H1 (cell line): ENCODE data around the gene RABEP2. TPM values are rescaled to one million over a fixed set of nuclear protein-coding genes. Genes with fewer than 3 reads are reported as not detected.

Experiments
- CTCF ChIA-PET: fragments of 300-600 bp; sonication (Branson Sonifier 250); formaldehyde crosslinking; loops from one replicate; lab custom pipeline; 2021; ENCODE audit not compliant: partially characterized antibody; lab: Charles Lee
- POLR2A ChIA-PET: fragments of 300-600 bp; sonication (Branson Sonifier 250); formaldehyde crosslinking; loops from one replicate; lab custom pipeline; 2021; ENCODE audit warnings: inconsistent platforms; ENCODE audit not compliant: partially characterized antibody; lab: Charles Lee
- DNase-seq, 2 experiments: peaks; one replicate each; pipeline versions ENCODE4 v3.0.0 to v3.0.0-alpha.2; 2010 to 2022; ENCODE audit warnings: low spot score in 2 of 2, low read depth in 1 of 2, mixed read lengths in 1 of 2
- FAIRE-seq: peaks from 2 replicates; lab custom pipeline; 2011; peaks lifted over from hg19 to GRCh38; lab: Jason Lieb, UNC
- H2AFZ ChIP-seq: 2 replicates; pipeline ENCODE4 v1.8.1; 2012; ENCODE audit warnings: low read length, inconsistent platforms
- H2AK5ac ChIP-seq: 2 replicates; pipeline ENCODE4 v1.6.1; 2013; ENCODE audit warnings: low read depth, low read length
- H2BK120ac ChIP-seq: replicated peaks from 2 replicates; pipeline ENCODE3; 2013; ENCODE audit warnings: low read depth, low read length, inconsistent platforms
- H2BK12ac ChIP-seq: 2 replicates; pipeline ENCODE4 v1.6.1; 2013; ENCODE audit warnings: low read depth, low read length
- H2BK15ac ChIP-seq: 2 replicates; pipeline ENCODE4 v1.6.1; 2013; ENCODE audit warnings: low read length
- H2BK20ac ChIP-seq: 2 replicates; pipeline ENCODE4 v1.6.1; 2013; ENCODE audit warnings: low read length
- H2BK5ac ChIP-seq: 2 replicates; pipeline ENCODE4 v1.6.1; 2013; ENCODE audit warnings: low read depth, low read length
- H3K14ac ChIP-seq: 2 replicates; pipeline ENCODE4 v1.6.1; 2013; ENCODE audit warnings: inconsistent platforms; ENCODE audit not compliant: insufficient read length
- H3K18ac ChIP-seq: 2 replicates; pipeline ENCODE4 v1.6.1; 2013; ENCODE audit warnings: low read length; ENCODE audit errors: extremely low read depth
- H3K23ac ChIP-seq: 2 replicates; pipeline ENCODE4 v1.6.1; 2013; ENCODE audit warnings: inconsistent platforms; ENCODE audit not compliant: insufficient read length
- H3K23me2 ChIP-seq: 2 replicates; pipeline ENCODE4 v1.6.1; 2013; ENCODE audit warnings: low read depth, low read length
- H3K27ac ChIP-seq: 2 replicates; pipeline ENCODE4 v1.6.1; 2011; ENCODE audit warnings: low read depth, low read length, inconsistent platforms
- H3K27me3 ChIP-seq, 4 experiments: replicated peaks in 1 of 4; 1 replicate in 1 of 4; 2 replicates in 3 of 4; pipeline versions ENCODE4 v1.6.1 to v1.8.1; 2011 to 2013; ENCODE audit warnings: low read length in 3 of 4, mild to moderate bottlenecking in 3 of 4, inconsistent platforms in 2 of 4, mixed read lengths in 2 of 4, moderate library complexity in 1 of 4; ENCODE audit not compliant: control insufficient read depth in 3 of 4, insufficient read depth in 3 of 4; ENCODE audit errors: extremely low read depth in 1 of 4
- H3K36me3 ChIP-seq, 4 experiments: 2 replicates each; pipeline versions ENCODE4 v1.6.1 to v1.8.1; 2011 to 2013; ENCODE audit warnings: mild to moderate bottlenecking in 4 of 4, low read length in 3 of 4, moderate library complexity in 2 of 4, control low read depth in 1 of 4, inconsistent platforms in 1 of 4; ENCODE audit not compliant: insufficient read depth in 4 of 4, control insufficient read depth in 2 of 4
- H3K4ac ChIP-seq: replicated peaks from 2 replicates; pipeline ENCODE3; 2013; ENCODE audit warnings: low read length, low read depth, mixed read lengths, inconsistent platforms; ENCODE audit not compliant: insufficient read length
- H3K4me1 ChIP-seq, 4 experiments: replicated peaks in 1 of 4; 1 replicate in 1 of 4; 2 replicates in 3 of 4; pipeline versions ENCODE4 v1.6.1 to v1.8.1; 2011 to 2013; ENCODE audit warnings: low read length in 3 of 4, inconsistent platforms in 2 of 4, mixed read lengths in 1 of 4; ENCODE audit not compliant: insufficient read depth in 4 of 4, control insufficient read depth in 3 of 4
- H3K4me2 ChIP-seq, 2 experiments: 2 replicates each; pipeline versions ENCODE4 v1.6.1 to v1.8.1; 2011 to 2013; ENCODE audit warnings: low read depth in 2 of 2, low read length in 2 of 2, control low read depth in 1 of 2, inconsistent platforms in 1 of 2, mild to moderate bottlenecking in 1 of 2; ENCODE audit not compliant: insufficient read depth in 1 of 2
- H3K4me3 ChIP-seq, 4 experiments: fragments of 200-600, 300-600 bp in 1 of 4; sonication (generic), shearing (Covaris generic), sonication (Bioruptor Twin) in 1 of 4; 2 replicates each; pipeline versions ENCODE4 v1.5.1 to v1.8.1; 2011 to 2016; ENCODE audit warnings: low read length in 4 of 4, low read depth in 3 of 4, control low read depth in 2 of 4, inconsistent platforms in 2 of 4, mild to moderate bottlenecking in 2 of 4, mixed read lengths in 1 of 4, moderate library complexity in 1 of 4; ENCODE audit not compliant: insufficient read depth in 2 of 4; ENCODE audit errors: extremely low read depth in 1 of 4
- H3K56ac ChIP-seq: replicated peaks from 2 replicates; pipeline ENCODE3; 2013; ENCODE audit warnings: low read depth, mild to moderate bottlenecking, mixed read lengths, low read length, inconsistent platforms; ENCODE audit not compliant: insufficient read length
- H3K79me1 ChIP-seq: 2 replicates; pipeline ENCODE4 v1.6.1; 2013; ENCODE audit warnings: low read depth, low read length, control low read depth
- H3K79me2 ChIP-seq, 2 experiments: 2 replicates each; pipeline versions ENCODE4 v1.6.1 to v1.8.1; 2012 to 2013; ENCODE audit warnings: low read length in 2 of 2, mild to moderate bottlenecking in 2 of 2, inconsistent platforms in 1 of 2; ENCODE audit not compliant: insufficient read depth in 2 of 2, control insufficient read depth in 1 of 2
- H3K9ac ChIP-seq, 4 experiments: replicated peaks in 1 of 4; 1 replicate in 1 of 4; 2 replicates in 3 of 4; pipeline versions ENCODE4 v1.6.1 to v1.8.1; 2011 to 2013; ENCODE audit warnings: low read depth in 3 of 4, low read length in 3 of 4, control low read depth in 2 of 4, mild to moderate bottlenecking in 2 of 4, moderate library complexity in 2 of 4, inconsistent platforms in 1 of 4; ENCODE audit errors: extremely low read depth in 1 of 4
- H3K9me3 ChIP-seq, 2 experiments: 2 replicates each; pipeline versions ENCODE4 v1.6.1 to v1.8.1; 2012 to 2013; ENCODE audit warnings: mild to moderate bottlenecking in 2 of 2, moderate library complexity in 2 of 2, control low read depth in 1 of 2, inconsistent platforms in 1 of 2, low read depth in 1 of 2, low read length in 1 of 2, mixed read lengths in 1 of 2; ENCODE audit not compliant: insufficient read depth in 2 of 2
- H4K20me1 ChIP-seq, 2 experiments: replicated peaks in 1 of 2; 2 replicates each; pipeline versions ENCODE3 to v1.8.1; 2011 to 2013; ENCODE audit warnings: inconsistent platforms in 2 of 2, low read length in 2 of 2, mild to moderate bottlenecking in 1 of 2; ENCODE audit not compliant: insufficient read depth in 2 of 2, control insufficient read depth in 1 of 2
- H4K5ac ChIP-seq: 2 replicates; pipeline ENCODE4 v1.6.1; 2013; ENCODE audit warnings: low read length, low read depth, mixed read lengths, inconsistent platforms; ENCODE audit not compliant: insufficient read length
- H4K8ac ChIP-seq: 2 replicates; pipeline ENCODE4 v1.8.0; 2013; ENCODE audit warnings: mild to moderate bottlenecking, moderate library complexity, low read length, inconsistent platforms; ENCODE audit not compliant: insufficient read depth; ENCODE audit errors: extremely low read depth
- H4K91ac ChIP-seq: replicated peaks from 2 replicates; pipeline ENCODE3; 2013; ENCODE audit warnings: low read length, mixed read lengths, inconsistent platforms; ENCODE audit not compliant: insufficient read length
- BACH1 ChIP-seq: IDR thresholded peaks from 2 replicates; pipeline ENCODE4 v1.6.1; 2012; ENCODE audit warnings: low read length, improper control_type of control experiment
- CBX5 ChIP-seq: fragments of 300-800, 300-1000 bp; sonication (generic); IDR thresholded peaks from 2 replicates; pipeline ENCODE4 v1.7.1; 2016; ENCODE audit warnings: antibody characterized with exemption, low read length, low read depth
- CREB1 ChIP-seq: IDR thresholded peaks from 2 replicates; pipeline ENCODE4 v1.6.1; 2012; ENCODE audit warnings: inconsistent platforms
- FOSL1 ChIP-seq: IDR thresholded peaks from 2 replicates; pipeline ENCODE4 v1.6.1; 2011; ENCODE audit warnings: mild to moderate bottlenecking, low read depth, low read length, moderate library complexity; ENCODE audit not compliant: insufficient read depth
- HDAC2 ChIP-seq, 2 experiments: fragments of 300-600 bp in 1 of 2; sonication (generic) in 1 of 2; IDR thresholded peaks; 2 replicates each; pipeline ENCODE4 v1.6.1; 2011 to 2012; ENCODE audit warnings: low read depth in 2 of 2, low read length in 2 of 2, mild to moderate bottlenecking in 2 of 2, moderate library complexity in 2 of 2, borderline replicate concordance in 1 of 2, inconsistent platforms in 1 of 2
- HDAC6 ChIP-seq: IDR thresholded peaks from one replicate; pipeline ENCODE4 v1.7.1; 2012; ENCODE audit warnings: low read depth, mild to moderate bottlenecking, inconsistent platforms, low read length, moderate library complexity
- KDM1A ChIP-seq: fragments of 200-600, 300-600 bp; sonication (generic); IDR thresholded peaks from 2 replicates; pipeline ENCODE4 v1.7.1; 2016; ENCODE audit warnings: mild to moderate bottlenecking, low read length, borderline replicate concordance
- NRF1 ChIP-seq: IDR thresholded peaks from 2 replicates; pipeline ENCODE4 v1.6.1; 2011; ENCODE audit warnings: mild to moderate bottlenecking, low read depth, low read length, improper control_type of control experiment
- POU5F1 ChIP-seq: IDR thresholded peaks from 2 replicates; pipeline ENCODE4 v1.6.1; 2011; ENCODE audit warnings: low read depth, mild to moderate bottlenecking, low read length, moderate library complexity
- RBBP5 ChIP-seq: IDR thresholded peaks from 2 replicates; pipeline ENCODE4 v1.7.1; 2012; ENCODE audit warnings: low read depth, mild to moderate bottlenecking, inconsistent platforms, low read length, moderate library complexity, borderline replicate concordance
- SUZ12 ChIP-seq: fragments of 200-600 bp; sonication (generic); IDR thresholded peaks from 2 replicates; pipeline ENCODE4 v1.6.1; 2012; ENCODE audit warnings: mild to moderate bottlenecking, inconsistent platforms, low read length, moderate library complexity, mixed read lengths
- YY1 ChIP-seq: IDR thresholded peaks from 2 replicates; pipeline ENCODE4 v1.6.1; 2011; ENCODE audit warnings: low read depth, mild to moderate bottlenecking, low read length
- ZNF274 ChIP-seq: IDR thresholded peaks from 2 replicates; pipeline ENCODE4 v1.7.0; 2012; ENCODE audit warnings: low read length, borderline replicate concordance; ENCODE audit errors: extremely low read depth
- WGBS, 2 experiments: shearing (Covaris generic) in 1 of 2; methylation state at CpG; one replicate each; pipeline versions ENCODE4 v1.1.6 to v1.1.7; 2013 to 2015; ENCODE audit warnings: low lambda C conversion rate in 2 of 2, mixed read lengths in 2 of 2, inconsistent platforms in 1 of 2, low coverage in 1 of 2, missing lambda C conversion rate in 1 of 2; ENCODE audit not compliant: insufficient replicate concordance in 2 of 2, insufficient coverage in 1 of 2, insufficient read length in 1 of 2; ENCODE audit errors: extremely low coverage in 1 of 2, missing lambda C conversion rate in 1 of 2; 5-methylcytosine and 5-hydroxymethylcytosine counted together
- polyA plus RNA-seq, 7 experiments: library from polyadenylated mRNA; depleted of rRNA in 3 of 7; stranded (reverse) in 5 of 7; unstranded in 2 of 7; fragments of >200 nt in 5 of 7; fragments of 200-250 nt in 2 of 7; gene quantifications; 1 replicate in 5 of 7; 2 replicates in 1 of 7; 4 replicates in 1 of 7; pipeline versions ENCODE4 v1.2.1 to v1.2.3, GENCODE V29; 2011 to 2013; ENCODE audit warnings: missing spikeins in 2 of 7, mixed read lengths in 2 of 7
- total RNA-seq: library from RNA; stranded (reverse); fragmentation: NEBNext Ultra II Directional; extraction: Animal tissue kit (Norgen Biotek cat#: 25700); gene quantifications from 2 replicates; pipeline ENCODE4 v1.2.1, GENCODE V29; 2021

RABEP2 gene
- total and polyA plus RNA-seq, 2 of the 8 experiments (the other 6 are each of a cell fraction or from before 2014, with no cell fraction given): 10.4 to 14.9 TPM

- no peaks in the 10 kb centered on the region for H3K9me3 ChIP-seq
- H4K91ac ChIP-seq: no peak overlapping the region
- H2AK5ac ChIP-seq: no peak overlapping the region
- FAIRE-seq (no peak), DNase-seq (no peak)
- no peak overlapping the region for H2BK20ac ChIP-seq
- H2BK12ac ChIP-seq: no peak overlapping the region
- no peak overlapping the region for H3K4ac ChIP-seq
- H3K4me2 ChIP-seq: no peak overlapping the region
- no peak overlapping the region for H3K9ac ChIP-seq
- no peaks in the 10 kb centered on the region for H3K4me1 ChIP-seq
- H3K27me3 ChIP-seq: no peaks in the 10 kb centered on the region
- CTCF ChIA-PET: no interaction called here
- POLR2A ChIA-PET: interaction anchor here (0.6 to 1.7 kb wide), 6 partner anchors 8 to 44 kb away, joined by 3 to 4 read pairs (median 3); no protein-coding TSS in a partner anchor
- no peak overlapping the region for H4K5ac ChIP-seq
- WGBS, 2 experiments: 85% methylated on average over 13 of the region's 14 CpGs; no CpG with 5 or more reads in 1 of the 2 experiments
- no peak overlapping the region for H3K18ac ChIP-seq
- no peak overlapping the region for H2BK15ac ChIP-seq
- no peaks in the 10 kb centered on the region for H3K79me1 ChIP-seq
- H3K4me3 ChIP-seq: no peak overlapping the region
- H3K79me2 ChIP-seq: no peaks in the 10 kb centered on the region
- no peak overlapping the region for H3K27ac ChIP-seq
- no peaks in the 10 kb centered on the region for H3K36me3 ChIP-seq
- no peaks in the 10 kb centered on the region for H3K23me2 ChIP-seq
- H3K23ac ChIP-seq: no peak overlapping the region
- no peak overlapping the region for H2BK5ac ChIP-seq
- H2AFZ ChIP-seq: no peak overlapping the region
- H2BK120ac ChIP-seq: no peak overlapping the region
- H4K20me1 ChIP-seq: peaks cover 0 to 2% of the 10 kb centered on the region in 2 experiments
- no peak overlapping the region for H3K56ac ChIP-seq
- H3K14ac ChIP-seq: no peak overlapping the region
- H4K8ac ChIP-seq: no peak overlapping the region
- TF ChIP-seq ZNF274 (no peak), RBBP5 (no peak), POU5F1 (no peak), YY1 (no peak), CREB1 (no peak), HDAC6 (no peak), KDM1A (no peak), NRF1 (no peak), CBX5 (no peak), HDAC2 (IDR thresholded peaks at IDR 0.05; ENCODE audit: borderline replicate concordance in 1 of 2, low read depth in 2 of 2, low read length in 2 of 2) (no peak), FOSL1 (no peak), BACH1 (no peak), SUZ12 (no peak)
These were observed 32.8 kb downstream of the RABEP2 start for GRCh38 chr16:28891964-28892890.
